Lung (tissue), 12 donors: ENCODE data around the gene DHRS11. TPM values are rescaled to one million over a fixed set of nuclear protein-coding genes. Genes with fewer than 3 reads are reported as not detected.

ENCODE experiments used
- ATAC-seq: fragments of 200-7000 bp; cut with Tn5 transposase; one replicate; pipeline ENCODE4 v1.9.1; 2020; ENCODE audit warnings: moderate number of reproducible peaks; ENCODE audit not compliant: insufficient read depth, low FRiP score
- DNase-seq, 3 donors: peaks; one replicate each; pipeline ENCODE4 v3.0.0-alpha.2; 2013 to 2017
- H3K27ac ChIP-seq, 2 donors: one replicate each; pipeline ENCODE4 v1.5.1; 2013; ENCODE audit warnings: mild to moderate bottlenecking in 2 of 2, moderate library complexity in 2 of 2, control low read depth in 1 of 2, inconsistent platforms in 1 of 2, low read depth in 1 of 2, low read length in 1 of 2
- H3K27me3 ChIP-seq, 3 donors: one replicate each; pipeline ENCODE4 v1.5.1; 2013; ENCODE audit warnings: low read length in 2 of 3; ENCODE audit not compliant: control insufficient read depth in 3 of 3, insufficient read depth in 3 of 3
- H3K36me3 ChIP-seq, 4 donors: one replicate each; pipeline ENCODE4 v1.5.1; 2013; ENCODE audit warnings: low read length in 4 of 4, mild to moderate bottlenecking in 1 of 4, moderate library complexity in 1 of 4; ENCODE audit not compliant: control insufficient read depth in 4 of 4, insufficient read depth in 4 of 4
- H3K4me1 ChIP-seq, 5 donors: one replicate each; pipeline ENCODE4 v1.5.1; 2013; ENCODE audit warnings: low read length in 5 of 5, mild to moderate bottlenecking in 2 of 5, moderate library complexity in 1 of 5; ENCODE audit not compliant: control insufficient read depth in 5 of 5, insufficient read depth in 5 of 5
- H3K4me3 ChIP-seq: one replicate; pipeline ENCODE4 v1.5.1; 2013; ENCODE audit warnings: mild to moderate bottlenecking, control low read depth, moderate library complexity
- H3K9ac ChIP-seq, 2 donors: one replicate each; pipeline ENCODE4 v1.5.1; 2013; ENCODE audit warnings: low read length in 2 of 2, control low read depth in 1 of 2; ENCODE audit not compliant: insufficient read depth in 1 of 2
- H3K9me3 ChIP-seq, 4 donors: one replicate each; pipeline ENCODE4 v1.5.1; 2013; ENCODE audit warnings: low read length in 3 of 4, mild to moderate bottlenecking in 1 of 4, moderate library complexity in 1 of 4; ENCODE audit not compliant: control insufficient read depth in 4 of 4, insufficient read depth in 3 of 4
- CTCF ChIP-seq: IDR thresholded peaks from 2 replicates; pipeline ENCODE4 v1.5.1; 2012; ENCODE audit warnings: mild to moderate bottlenecking; ENCODE audit errors: control extremely low read depth, extremely low read depth
- WGBS, 2 donors: extraction: QIAGEN DNeasy Blood & Tissue Kit; methylation state at CpG; one replicate each; pipeline ENCODE4 v1.1.7; 2013; 5-methylcytosine and 5-hydroxymethylcytosine counted together
- polyA plus RNA-seq, 2 donors: library from polyadenylated mRNA; stranded (reverse); fragments of 200-250 nt; gene quantifications; one replicate each; pipeline ENCODE4 v1.2.1, GENCODE V29; 2013
- total RNA-seq, 2 donors: library from RNA; depleted of rRNA in 1 of 2; stranded (reverse); fragments of >200 nt in 1 of 2; gene quantifications; one replicate each; pipeline ENCODE4 v1.2.1, GENCODE V29; 2014 to 2021
- donor health status: control.
- donor health status: control.
- donor health status: Bipolar disorder and iron deficiency.
- donor health status: healthy.
- donor health status: DM: yes; HTN: yes; CAD: no.

DHRS11 gene
- total and polyA plus RNA-seq, 4 donors: 3.7 to 9.1 (median 5.7) TPM

GRCh38 chr17:36544307-36545076 lies 47.2 kb upstream of the DHRS11 start, which contains the start of gene GGNBP2:
Gene GGNBP2 (plus strand): TSS chr17:36544919. CDS start chr17:36545725, 806 bp downstream.
- no peak for TF ChIP-seq CTCF
- Histone ChIP-seq H3K27ac (peak within 1 kb of the TSS; percentile 99 to 100), H3K27me3 (no peaks in the 10 kb centered on the region), H3K9ac (peak within 1 kb of the TSS; percentile 98 to 99), H3K9me3 (no peaks in the 10 kb centered on the region), H3K4me3 (peak within 1 kb of the TSS; percentile 96), H3K4me1 (peaks cover 0 to 30% (median 3%) of the 10 kb centered on the region in 5 donors), H3K36me3 (peaks cover 0 to 4% (median 1%) of the 10 kb centered on the region in 4 donors)
- DNase-seq (peak; percentile 95 to 96 (median 95)), ATAC-seq (peak; percentile 83)
- 0 to 1% methylated on average over 63 to 71 of the region's 71 CpGs for WGBS, 2 donors

- H3K27me3 ChIP-seq: no peaks in the 10 kb centered on the region
- H3K27ac ChIP-seq: peak overlapping the region; percentile 99 to 100
- no peak for TF ChIP-seq CTCF
- peak overlapping the region; percentile 56 for H3K4me3 ChIP-seq
- H3K36me3 ChIP-seq: peaks cover 0 to 4% (median 1%) of the 10 kb centered on the region in 4 donors
- peaks cover 0 to 30% (median 3%) of the 10 kb centered on the region in 5 donors for H3K4me1 ChIP-seq
- peak overlapping the region; percentile 88 to 91 for H3K9ac ChIP-seq
- ATAC-seq (peak; percentile 29), DNase-seq (no peak)
- 0 to 1% methylated on average over 14 to 38 of the region's 38 CpGs for WGBS, 2 donors
- no peaks in the 10 kb centered on the region for H3K9me3 ChIP-seq
Observed at GRCh38 chr17:36545077-36545464, 46.6 kb upstream of the DHRS11 start.

- 0% methylated on average over 51 to 60 of the region's 60 CpGs for WGBS, 2 donors
- Histone ChIP-seq H3K9ac (peak overlapping the region; percentile 90 to 98), H3K27me3 (no peaks in the 10 kb centered on the region), H3K4me1 (peaks cover 0 to 30% (median 3%) of the 10 kb centered on the region in 5 donors), H3K9me3 (no peaks in the 10 kb centered on the region), H3K27ac (peak overlapping the region; percentile 71 to 98), H3K36me3 (peaks cover 0 to 4% (median 1%) of the 10 kb centered on the region in 4 donors), H3K4me3 (peak overlapping the region; percentile 88)
- DNase-seq (peak; percentile 98 to 99 (median 99)), ATAC-seq (peak; percentile 92)
- no peak for TF ChIP-seq CTCF
Observed at GRCh38 chr17:36545465-36546417, 45.9 kb upstream of the DHRS11 start.
